Activated T-helper 2 cell treated with anti-CD3 and anti-CD28 coated beads, Interferon-gamma antibody, Interleukin-2, Interleukin-4, amounts not matched to agents 10 μg/mL and 5 μg/mL and 100 μg/mL, durations not matched to agents 14 hours and 24 hours and 36 hours (primary cell): ENCODE results near the gene ZPBP. TPM values are rescaled to one million over a fixed set of nuclear protein-coding genes. Genes with fewer than 3 reads are reported as not detected.

Source experiments
- DNase-seq: peaks from one replicate; pipeline ENCODE4 v3.0.0; 2021; ENCODE audit warnings: low spot score
- H3K27ac Mint-ChIP-seq: one replicate; pipeline ENCODE4 v1.8.0; 2021; ENCODE audit warnings: mixed read lengths
- H3K27me3 Mint-ChIP-seq: one replicate; pipeline ENCODE4 v1.8.0; 2021; ENCODE audit warnings: low read depth, mixed read lengths
- H3K36me3 Mint-ChIP-seq: one replicate; pipeline ENCODE4 v1.8.0; 2021; ENCODE audit warnings: low read depth, mixed read lengths
- H3K4me1 Mint-ChIP-seq: one replicate; pipeline ENCODE4 v1.8.0; 2021; ENCODE audit warnings: low read depth, mixed read lengths
- H3K4me3 Mint-ChIP-seq: one replicate; pipeline ENCODE4 v1.8.0; 2021; ENCODE audit warnings: low read depth, mild to moderate bottlenecking, moderate library complexity, mixed read lengths
- H3K9me3 Mint-ChIP-seq: one replicate; pipeline ENCODE4 v1.8.0; 2021; ENCODE audit warnings: mixed read lengths
- intact Hi-C: fragments of 100-400 bp; cut with micrococcal nuclease; formaldehyde crosslinking; loops from one replicate; pipeline ENCODE4 v1.15.1; 2023
- total RNA-seq: library from RNA; stranded (reverse); gene quantifications from 2 replicates; pipeline ENCODE4 v1.2.3, GENCODE V29; 2022

ZPBP gene
- total RNA-seq, result not detected in 2 replicates

- DNase-seq, result peak; percentile 40
- Mint-ChIP-seq H3K4me1 (peaks cover 9% of the 10 kb centered on the region), H3K27me3 (peaks cover 30% of the 10 kb centered on the region), H3K4me3 (peak within 1 kb of the TSS; percentile 81), H3K27ac (peak within 1 kb of the TSS; percentile 39), H3K36me3 (no peaks in the 10 kb centered on the region), H3K9me3 (no peaks in the 10 kb centered on the region)
- intact Hi-C loops, result loop anchor here (1.0 to 5.0 kb wide), 8 partner anchors 112 to 1068 kb away; no protein-coding TSS in a partner anchor
Observed at GRCh38 chr7:50092579-50093491, at the start of gene ZPBP. Gene ZPBP (minus strand): TSS chr7:50093246. CDS start chr7:50093194, 52 bp downstream.

GRCh38 chr7:50142425-50143017 lies 49.5 kb upstream of the ZPBP start:
- Mint-ChIP-seq H3K27ac (peak overlapping the region; percentile 77), H3K36me3 (no peaks in the 10 kb centered on the region), H3K4me1 (peaks cover 44% of the 10 kb centered on the region), H3K27me3 (peaks cover 2% of the 10 kb centered on the region), H3K9me3 (peaks cover 4% of the 10 kb centered on the region), H3K4me3 (peak overlapping the region; percentile 30)
- no peak for DNase-seq
- intact Hi-C loops, result loop anchor here (1.0 to 10.0 kb wide), 6 partner anchors 54 to 982 kb away; no protein-coding TSS in a partner anchor

GRCh38 chr7:50141854-50142253 lies 48.8 kb upstream of the ZPBP start:
- H3K27ac Mint-ChIP-seq, result no peak overlapping the region
- H3K27me3 Mint-ChIP-seq, result peaks cover 2% of the 10 kb centered on the region
- H3K4me3 Mint-ChIP-seq, result no peak overlapping the region
- H3K9me3 Mint-ChIP-seq, result peaks cover 4% of the 10 kb centered on the region
- intact Hi-C loops, result loop anchor here (1.0 to 10.0 kb wide), 6 partner anchors 55 to 983 kb away; no protein-coding TSS in a partner anchor
- peaks cover 37% of the 10 kb centered on the region for H3K4me1 Mint-ChIP-seq
- no peaks in the 10 kb centered on the region for H3K36me3 Mint-ChIP-seq
- DNase-seq, result no peak

GRCh38 chr7:50141131-50141530 lies 48.1 kb upstream of the ZPBP start:
- intact Hi-C loops, result loop anchor here (10.0 kb wide), 1 partner anchor 984 kb away; no protein-coding TSS in a partner anchor
- Mint-ChIP-seq H3K36me3 (no peaks in the 10 kb centered on the region), H3K4me3 (no peak overlapping the region), H3K27ac (no peak overlapping the region), H3K9me3 (peaks cover 4% of the 10 kb centered on the region), H3K27me3 (peaks cover 4% of the 10 kb centered on the region), H3K4me1 (peaks cover 30% of the 10 kb centered on the region)
- no peak for DNase-seq

GRCh38 chr7:50140688-50141087 lies 47.6 kb upstream of the ZPBP start:
- Mint-ChIP-seq H3K27me3 (peaks cover 8% of the 10 kb centered on the region), H3K9me3 (peaks cover 4% of the 10 kb centered on the region), H3K4me3 (no peak overlapping the region), H3K36me3 (no peaks in the 10 kb centered on the region), H3K4me1 (peaks cover 25% of the 10 kb centered on the region), H3K27ac (no peak overlapping the region)
- intact Hi-C loops, result loop anchor here (10.0 kb wide), 1 partner anchor 984 kb away; no protein-coding TSS in a partner anchor
- DNase-seq, result no peak

- H3K4me3 Mint-ChIP-seq, result no peak overlapping the region
- no peak overlapping the region for H3K27ac Mint-ChIP-seq
- no peak for DNase-seq
- peaks cover 4% of the 10 kb centered on the region for H3K9me3 Mint-ChIP-seq
- no peaks in the 10 kb centered on the region for H3K36me3 Mint-ChIP-seq
- intact Hi-C loops, result no loop called here
- peaks cover 19% of the 10 kb centered on the region for H3K27me3 Mint-ChIP-seq
- peaks cover 10% of the 10 kb centered on the region for H3K4me1 Mint-ChIP-seq
Observed at GRCh38 chr7:50138101-50138500, 45.1 kb upstream of the ZPBP start.

GRCh38 chr7:50125766-50126165 lies 32.7 kb upstream of the ZPBP start:
- Mint-ChIP-seq H3K4me3 (no peak overlapping the region), H3K9me3 (no peaks in the 10 kb centered on the region), H3K4me1 (peaks cover 6% of the 10 kb centered on the region), H3K27ac (no peak overlapping the region), H3K36me3 (no peaks in the 10 kb centered on the region), H3K27me3 (peaks cover 14% of the 10 kb centered on the region)
- DNase-seq, result no peak
- intact Hi-C loops, result no loop called here

GRCh38 chr7:50121286-50121685 lies 28.2 kb upstream of the ZPBP start:
- intact Hi-C loops, result no loop called here
- no peak for DNase-seq
- Mint-ChIP-seq H3K27ac (no peak overlapping the region), H3K27me3 (peaks cover 15% of the 10 kb centered on the region), H3K4me1 (peaks cover 6% of the 10 kb centered on the region), H3K36me3 (no peaks in the 10 kb centered on the region), H3K9me3 (no peaks in the 10 kb centered on the region), H3K4me3 (no peak overlapping the region)

GRCh38 chr7:50119815-50120637 lies 27.0 kb upstream of the ZPBP start:
- Mint-ChIP-seq H3K27ac (no peak overlapping the region), H3K36me3 (no peaks in the 10 kb centered on the region), H3K27me3 (peaks cover 22% of the 10 kb centered on the region), H3K4me1 (no peaks in the 10 kb centered on the region), H3K4me3 (no peak overlapping the region), H3K9me3 (no peaks in the 10 kb centered on the region)
- intact Hi-C loops, result no loop called here
- peak; percentile 26 for DNase-seq

- intact Hi-C loops, result no loop called here
- Mint-ChIP-seq H3K4me3 (no peak overlapping the region), H3K4me1 (no peaks in the 10 kb centered on the region), H3K9me3 (peaks cover 18% of the 10 kb centered on the region), H3K27me3 (peaks cover 38% of the 10 kb centered on the region), H3K36me3 (no peaks in the 10 kb centered on the region), H3K27ac (no peak overlapping the region)
- no peak for DNase-seq
Observed at GRCh38 chr7:50112250-50112649, 19.2 kb upstream of the ZPBP start.

- Mint-ChIP-seq H3K4me3 (no peak overlapping the region), H3K27ac (no peak overlapping the region), H3K4me1 (no peaks in the 10 kb centered on the region), H3K36me3 (no peaks in the 10 kb centered on the region), H3K9me3 (no peaks in the 10 kb centered on the region), H3K27me3 (peaks cover 45% of the 10 kb centered on the region)
- DNase-seq, result no peak
- intact Hi-C loops, result no loop called here
Observed at GRCh38 chr7:50101873-50102272, 8.8 kb upstream of the ZPBP start.

GRCh38 chr7:50095634-50096033 lies 2.6 kb upstream of the ZPBP start:
- H3K27me3 Mint-ChIP-seq, result peaks cover 31% of the 10 kb centered on the region
- H3K4me1 Mint-ChIP-seq, result peaks cover 9% of the 10 kb centered on the region
- H3K36me3 Mint-ChIP-seq, result no peaks in the 10 kb centered on the region
- H3K9me3 Mint-ChIP-seq, result no peaks in the 10 kb centered on the region
- intact Hi-C loops, result no loop called here
- DNase-seq, result no peak
- no peak overlapping the region for H3K27ac Mint-ChIP-seq
- H3K4me3 Mint-ChIP-seq, result no peak overlapping the region
